Ishikawa (cell line): ENCODE measurements around the gene ASXL1.
"Not testable (repeated sequence)": the region's sequence is repeated elsewhere in the genome, so short reads cannot be mapped to it uniquely, and the experiment has no call there.

ENCODE experiments used
- CEBPB ChIP-seq: IDR thresholded peaks from 2 replicates; pipeline ENCODE4 v1.6.1; 2012
- CREB1 ChIP-seq: IDR thresholded peaks from 2 replicates; pipeline ENCODE4 v1.6.1; 2012; ENCODE audit warnings: low read depth
- EGR1 ChIP-seq: IDR thresholded peaks from 2 replicates; pipeline ENCODE4 v1.6.1; 2012
- EP300 ChIP-seq: IDR thresholded peaks from 2 replicates; pipeline ENCODE4 v1.6.1; 2012; ENCODE audit warnings: borderline replicate concordance
- FOXM1 ChIP-seq: IDR thresholded peaks from 2 replicates; pipeline ENCODE4 v1.6.1; 2012; ENCODE audit warnings: low read depth, borderline replicate concordance
- NFIC ChIP-seq: IDR thresholded peaks from 2 replicates; pipeline ENCODE4 v1.6.1; 2012
- RAD21 ChIP-seq: IDR thresholded peaks from 2 replicates; pipeline ENCODE4 v1.6.1; 2012; ENCODE audit warnings: low read depth
- REST ChIP-seq: IDR thresholded peaks from 2 replicates; pipeline ENCODE4 v1.6.1; 2012; ENCODE audit warnings: low read depth, mild to moderate bottlenecking
- TAF1 ChIP-seq: IDR thresholded peaks from 2 replicates; pipeline ENCODE4 v1.6.1; 2012; ENCODE audit warnings: low read depth, mild to moderate bottlenecking
- TCF12 ChIP-seq: IDR thresholded peaks from 2 replicates; pipeline ENCODE4 v1.6.1; 2012; ENCODE audit warnings: low read depth
- YY1 ChIP-seq: IDR thresholded peaks from 2 replicates; pipeline ENCODE4 v1.6.1; 2012; ENCODE audit warnings: low read depth
- ZBTB7A ChIP-seq: IDR thresholded peaks from 2 replicates; pipeline ENCODE4 v1.6.1; 2012; ENCODE audit warnings: low read depth
- TF ChIP-seq, protein P1 (sequence below): IDR thresholded peaks from 2 replicates; pipeline ENCODE4 v1.6.1; 2012

DNA sequence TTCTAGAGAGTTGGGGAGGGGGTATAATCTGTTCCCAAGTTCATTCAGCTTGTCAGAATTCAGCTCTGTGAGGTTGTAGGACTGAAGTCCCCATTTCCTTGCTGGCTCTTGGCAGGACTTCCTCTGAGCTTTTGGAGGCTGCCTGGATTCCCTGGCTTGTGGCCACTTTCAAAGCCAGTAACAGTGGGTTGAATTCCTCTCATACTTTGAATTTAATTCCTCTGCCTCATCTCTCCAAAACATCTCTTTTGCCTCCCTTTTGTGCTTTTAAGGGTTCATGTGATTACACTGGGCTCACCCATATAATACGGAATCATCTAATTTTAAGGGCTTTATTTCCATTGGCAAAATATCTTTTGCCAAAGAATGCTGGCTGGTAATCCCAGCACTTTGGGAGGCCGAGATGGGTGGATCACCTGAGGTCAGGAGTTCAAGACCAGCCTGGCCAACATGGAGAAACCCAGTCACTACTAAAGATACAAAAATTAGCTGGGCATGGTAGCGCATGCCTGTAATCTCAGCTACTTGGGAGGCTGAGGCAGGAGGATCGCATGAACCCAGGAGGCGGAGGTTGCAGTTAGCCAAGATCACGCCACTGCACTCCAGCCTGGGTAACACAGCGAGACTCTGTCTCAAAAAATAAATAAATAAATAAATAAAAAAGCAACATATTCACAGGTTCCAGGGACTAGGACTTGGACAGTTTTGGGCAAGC is 2.1 kb upstream of the ASXL1 start:
- TF ChIP-seq YY1, EP300, CREB1, TAF1, RAD21, TCF12, CEBPB, REST, NFIC, ZBTB7A, FOXM1, EGR1: not testable (repeated sequence)
- TF ChIP-seq, protein P1, sequence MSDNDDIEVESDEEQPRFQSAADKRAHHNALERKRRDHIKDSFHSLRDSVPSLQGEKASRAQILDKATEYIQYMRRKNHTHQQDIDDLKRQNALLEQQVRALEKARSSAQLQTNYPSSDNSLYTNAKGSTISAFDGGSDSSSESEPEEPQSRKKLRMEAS: not testable (repeated sequence)
